GM21529 (cell line): ENCODE data around the gene RASGRP2.

ENCODE experiments used
- ATAC-seq: cut with Tn5 transposase; IDR thresholded peaks from one replicate; pipeline ENCODE4 v1.9.1; 2021; ENCODE audit not compliant: unreplicated experiment

The RASGRP2 gene

DNA sequence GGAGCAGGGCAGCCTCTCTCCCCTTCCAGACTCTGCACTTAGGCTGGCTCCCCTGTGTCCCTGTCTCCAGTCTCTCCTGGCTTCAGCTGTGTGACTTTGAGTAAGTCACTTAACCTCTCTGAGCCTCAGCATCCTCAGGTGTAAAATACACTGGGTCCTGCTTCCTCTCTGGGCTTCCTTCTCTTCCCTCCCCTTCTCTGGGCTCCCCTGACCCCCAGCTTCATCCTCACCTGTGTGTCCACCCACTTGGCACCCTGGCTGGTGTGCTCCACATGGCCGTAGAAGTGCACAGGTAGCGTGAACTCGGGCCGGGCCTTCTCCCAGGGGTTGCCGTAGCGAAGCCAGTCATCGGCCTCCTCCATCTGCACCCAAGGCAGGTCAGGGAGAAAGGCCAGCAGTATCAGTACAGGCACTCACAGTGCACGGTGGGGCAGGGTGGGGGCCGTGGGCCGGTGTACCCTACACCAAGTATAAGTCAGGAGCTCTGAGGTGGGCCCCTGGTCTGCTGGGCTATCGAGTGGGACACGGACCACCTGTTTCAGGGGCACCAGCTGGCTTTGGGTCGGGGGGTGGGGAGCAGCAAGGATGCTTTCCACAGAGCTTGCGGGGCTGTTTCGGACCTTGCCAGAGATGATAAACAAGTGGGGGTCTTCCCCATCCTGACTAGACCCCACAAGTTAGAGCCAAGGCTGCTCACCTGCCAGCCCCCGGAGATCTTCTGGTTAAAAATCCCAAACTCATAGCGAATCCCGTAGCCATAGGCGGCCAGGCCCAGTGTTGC, 13.8 kb upstream of the RASGRP2 start:
- ATAC-seq, result no peak

DNA sequence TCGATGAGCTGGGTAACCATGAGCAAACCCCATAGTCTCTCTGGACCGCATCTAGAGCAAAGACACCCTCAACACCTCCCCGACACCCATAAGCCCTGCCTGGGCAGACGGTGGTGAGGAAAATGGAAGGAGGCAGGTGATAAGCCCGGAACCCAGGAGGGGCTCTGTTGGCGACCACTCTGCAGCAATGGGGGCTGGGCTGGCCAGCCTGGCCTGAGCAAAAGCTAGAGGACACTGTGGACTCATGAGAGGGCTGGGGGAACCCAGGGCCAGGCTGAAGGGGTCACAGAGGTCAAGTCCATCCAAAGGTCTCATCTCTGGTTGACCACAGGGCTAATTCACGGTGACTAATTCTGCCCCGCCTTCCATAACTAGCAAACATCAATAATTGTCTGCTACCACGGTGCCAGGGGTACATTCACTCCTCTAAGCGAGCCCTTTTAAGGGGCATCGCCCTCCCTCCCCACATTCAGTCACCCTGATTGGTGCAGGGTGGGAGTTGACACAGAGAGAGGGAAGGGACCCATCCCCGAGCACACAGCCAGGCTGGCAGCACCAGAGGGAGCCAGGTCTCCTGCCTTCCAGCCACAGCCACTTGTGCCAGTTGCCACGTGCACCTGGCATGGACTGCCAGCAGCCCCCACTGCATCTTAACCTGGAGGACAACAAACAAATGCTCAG, 11.9 kb upstream of the RASGRP2 start:
- ATAC-seq, result no peak

DNA sequence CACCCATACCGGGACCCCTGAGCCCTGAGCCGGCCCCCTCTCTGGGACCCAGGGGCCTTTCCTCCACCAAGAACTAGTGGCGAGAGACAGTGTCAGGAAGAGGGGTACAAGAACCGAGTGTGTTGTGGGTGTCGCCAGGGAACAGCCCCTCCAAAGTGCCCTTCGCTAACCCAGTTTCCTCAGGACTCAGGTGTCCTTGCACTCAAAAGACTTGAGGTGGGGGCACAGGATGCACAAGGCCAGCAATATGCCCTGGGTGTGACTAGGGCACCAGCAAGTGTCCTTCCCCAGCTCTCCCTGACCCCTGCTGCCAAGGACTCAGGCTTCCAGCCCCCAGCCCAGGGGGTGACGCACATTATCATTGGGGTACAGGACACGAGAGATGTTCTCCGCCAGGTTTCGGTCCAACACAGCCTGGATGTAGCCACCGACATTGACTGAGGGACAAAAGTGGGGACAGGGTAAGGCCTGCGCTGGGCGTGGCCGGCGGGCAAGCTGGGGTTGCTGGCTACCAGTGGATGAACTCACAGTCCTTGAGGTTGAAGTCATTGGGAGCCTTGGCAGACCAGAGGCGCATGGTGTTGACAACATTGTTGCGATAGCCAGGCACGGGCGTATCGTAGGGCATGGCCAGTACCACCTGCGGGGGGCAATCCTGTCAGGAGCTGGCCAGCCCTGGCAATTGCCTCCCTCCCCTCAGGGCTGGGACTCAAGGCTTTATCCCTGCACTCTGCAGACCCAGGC, 11.1 kb upstream of the RASGRP2 start:
- no peak for ATAC-seq

DNA sequence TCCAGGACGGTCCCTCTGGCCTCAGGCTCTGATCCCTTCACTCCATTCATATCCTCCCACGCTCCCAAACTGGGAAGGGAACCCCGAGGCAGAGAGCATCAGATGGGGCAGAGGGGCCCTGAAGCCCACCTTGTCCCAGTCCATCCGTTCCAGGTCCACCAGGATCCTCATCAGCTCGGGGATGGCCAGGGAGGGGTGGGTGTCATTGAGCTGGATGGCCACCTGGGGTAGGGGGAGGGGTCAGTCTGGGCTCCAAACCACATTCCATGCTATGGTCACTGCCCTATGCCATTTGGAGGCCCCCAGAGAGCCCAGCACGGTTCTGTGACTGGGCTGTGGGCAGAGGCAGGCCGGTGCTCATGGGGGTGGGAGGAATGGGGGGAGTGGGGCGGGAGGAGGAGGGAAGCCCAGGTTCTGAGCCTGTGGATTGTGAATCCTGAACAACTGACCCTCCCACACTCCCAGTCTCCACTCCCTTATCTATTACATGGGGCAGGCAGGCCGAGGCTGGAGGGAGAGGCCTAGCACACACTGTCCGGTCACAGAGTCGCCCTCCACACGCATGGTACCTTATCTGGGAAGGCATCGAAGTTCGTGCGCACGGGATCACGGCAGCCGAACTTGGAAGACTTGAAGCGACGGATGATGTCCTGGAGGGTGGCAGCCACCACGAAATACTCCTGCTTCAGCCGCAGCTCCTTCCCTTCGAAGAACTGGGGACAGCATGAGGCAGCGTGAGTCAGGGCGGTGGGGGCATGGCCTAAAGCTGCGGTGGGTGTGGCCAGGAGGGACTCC, 10.4 kb upstream of the RASGRP2 start:
- ATAC-seq, result no peak

DNA sequence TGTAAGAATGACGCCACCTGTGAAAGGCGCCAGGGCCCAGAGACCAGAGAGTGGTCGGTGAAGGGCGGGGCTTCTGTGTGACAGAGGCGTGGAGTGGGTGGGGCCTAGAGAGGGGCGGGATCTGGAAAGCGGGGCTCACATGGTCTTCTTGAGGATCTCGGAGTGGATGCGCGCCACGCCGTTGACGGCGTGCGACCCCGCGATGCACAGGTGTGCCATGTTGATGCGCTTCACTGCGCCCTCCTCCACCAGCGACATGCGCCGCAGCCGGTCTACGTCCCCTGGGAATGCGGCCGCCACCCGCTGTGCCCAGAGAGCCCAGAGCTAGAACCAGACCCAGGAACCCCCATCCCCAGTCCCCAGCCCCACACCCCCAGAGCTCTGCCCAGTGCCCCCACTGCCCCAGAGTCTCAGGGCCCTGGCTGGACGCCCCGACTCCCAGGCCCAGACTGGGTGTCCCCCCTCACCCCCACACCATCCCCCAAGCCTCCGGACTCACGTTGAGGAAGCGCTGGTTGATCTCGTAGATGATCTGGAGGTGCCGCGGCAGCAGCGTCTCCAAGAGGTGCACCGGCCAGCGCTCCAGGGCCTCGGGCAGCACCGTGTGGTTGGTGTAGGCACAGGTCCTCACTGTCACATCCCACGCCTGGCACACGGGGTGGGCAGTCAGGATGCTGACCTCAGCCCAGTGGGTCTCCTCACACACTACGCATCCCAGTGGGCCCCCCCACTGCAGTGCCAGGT, 9.6 kb upstream of the RASGRP2 start:
- ATAC-seq, result no peak

DNA sequence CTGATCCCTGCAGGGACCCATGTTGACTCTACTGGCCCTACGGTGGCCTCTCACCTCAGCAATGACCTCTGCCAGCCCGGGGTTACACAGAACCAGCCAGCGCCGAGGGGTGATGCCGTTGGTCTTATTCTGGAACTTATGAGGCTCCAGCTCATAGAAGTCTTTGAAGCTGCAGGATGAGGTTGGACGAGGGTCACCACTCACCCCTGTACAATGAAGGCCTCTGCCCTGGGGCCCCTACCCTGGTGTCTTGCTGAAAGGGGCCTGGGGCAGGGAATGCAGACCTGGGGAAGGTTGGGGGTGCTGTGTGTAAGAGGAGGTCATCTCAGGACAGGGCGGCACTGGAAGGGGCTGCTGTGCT, 9.1 kb upstream of the RASGRP2 start:
- no peak for ATAC-seq

DNA sequence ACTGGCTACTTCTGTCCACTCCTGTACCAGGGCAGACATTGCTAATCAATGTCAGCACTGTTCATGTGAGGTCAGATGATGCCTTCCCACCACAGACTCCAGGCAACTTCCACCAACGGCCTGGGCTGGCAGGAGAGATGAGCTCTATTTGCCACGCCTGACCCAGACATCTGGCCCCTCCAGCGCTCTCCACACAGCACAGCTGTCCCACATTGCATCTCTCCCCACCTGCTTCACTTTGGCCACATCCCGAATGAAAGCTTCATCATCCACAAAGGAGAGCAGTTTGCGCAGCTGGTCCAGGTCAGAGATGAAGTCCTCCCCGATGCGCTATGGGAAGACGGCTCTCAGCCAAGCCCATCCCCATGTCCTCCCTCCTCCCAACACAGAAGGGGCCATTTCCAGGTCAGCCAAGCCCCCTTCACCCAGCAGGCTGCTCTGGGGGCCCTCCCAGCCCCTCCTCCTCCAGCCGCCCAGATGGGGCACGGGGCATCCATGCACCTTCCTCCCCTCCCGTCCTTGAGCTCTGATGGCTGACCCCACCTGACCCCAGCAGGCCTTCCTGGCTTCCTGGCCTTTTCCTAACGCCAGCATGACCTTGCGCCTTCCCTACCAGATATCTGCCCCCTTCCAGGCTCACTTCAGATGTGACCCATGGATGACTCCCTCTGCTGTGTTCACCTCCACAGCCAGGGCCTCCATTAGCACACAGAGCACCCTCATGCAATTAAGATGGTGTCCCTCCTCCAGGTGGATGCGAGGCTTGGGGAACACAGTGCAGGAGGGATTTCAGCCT, 8.4 kb upstream of the RASGRP2 start:
- no peak for ATAC-seq

DNA sequence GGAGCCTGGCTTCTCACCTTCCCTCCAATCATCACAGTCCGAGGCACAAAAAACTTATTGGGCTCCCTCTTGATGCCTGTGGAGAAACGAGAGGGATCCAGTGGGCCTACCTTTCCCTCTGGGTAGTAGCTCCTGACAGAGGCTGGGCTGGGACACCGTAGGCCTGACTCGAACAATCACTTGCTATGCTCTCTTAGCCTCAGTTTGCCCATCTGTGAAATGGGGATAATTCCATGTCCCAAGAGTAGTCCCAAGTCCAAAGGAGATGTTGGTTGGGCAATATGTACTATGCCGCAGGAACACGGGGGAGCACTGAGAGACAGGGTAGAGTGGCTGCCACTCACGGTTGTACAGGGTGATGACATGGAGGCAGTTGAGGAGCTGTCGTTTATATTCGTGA, 7.6 kb upstream of the RASGRP2 start:
- no peak for ATAC-seq

DNA sequence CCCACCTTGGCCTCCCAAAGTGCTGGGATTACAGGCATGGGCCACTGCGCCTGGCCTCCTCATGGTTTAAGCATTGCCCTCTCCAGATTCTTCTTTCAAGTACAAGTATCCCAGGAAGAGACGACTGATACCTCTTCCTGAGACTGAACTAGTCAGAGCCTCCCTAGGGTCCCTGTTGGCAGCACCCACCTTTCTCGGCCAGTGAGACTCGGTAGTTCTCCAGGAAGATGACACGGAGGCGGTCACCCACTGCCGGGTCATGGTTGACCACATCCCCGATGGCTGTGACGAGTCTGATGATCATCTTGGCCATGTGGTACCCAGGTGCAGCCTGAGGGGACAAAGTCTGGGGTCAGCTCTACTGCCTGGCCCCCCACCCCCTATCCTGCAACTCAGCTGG, 7.2 kb upstream of the RASGRP2 start:
- ATAC-seq, result no peak

DNA sequence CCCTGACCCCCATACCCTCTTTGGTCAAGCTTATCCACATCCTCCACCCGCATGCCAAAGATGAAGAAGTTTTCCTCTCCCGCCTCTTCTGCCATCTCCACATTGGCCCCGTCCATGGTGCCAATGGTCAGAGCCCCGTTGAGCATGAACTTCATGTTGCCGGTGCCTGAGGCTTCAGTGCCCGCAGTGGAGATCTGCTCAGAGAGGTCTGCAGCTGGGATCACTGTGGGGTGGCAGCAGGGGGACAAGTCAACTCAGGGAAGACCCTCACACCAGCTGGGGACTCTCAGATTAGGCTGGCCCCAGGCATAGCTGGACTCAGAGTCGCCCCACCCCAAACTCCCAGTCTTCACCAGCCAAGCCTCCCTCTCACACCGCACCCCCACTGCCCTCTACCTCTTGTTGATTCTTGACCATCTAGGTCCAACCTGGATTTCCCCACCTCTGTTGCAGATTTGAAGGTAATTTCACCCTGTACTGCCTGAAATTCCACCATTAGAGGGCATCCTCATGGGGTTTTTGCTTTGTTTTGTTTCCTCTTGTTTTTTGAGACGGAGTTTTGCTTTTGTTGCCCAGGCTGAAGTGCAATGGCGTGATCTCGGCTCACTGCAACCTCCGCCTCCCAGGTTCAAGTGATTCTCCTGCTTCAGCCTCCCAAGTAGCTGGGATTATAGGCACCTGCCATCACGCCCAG, 6.6 kb upstream of the RASGRP2 start:
- ATAC-seq, result no peak

DNA sequence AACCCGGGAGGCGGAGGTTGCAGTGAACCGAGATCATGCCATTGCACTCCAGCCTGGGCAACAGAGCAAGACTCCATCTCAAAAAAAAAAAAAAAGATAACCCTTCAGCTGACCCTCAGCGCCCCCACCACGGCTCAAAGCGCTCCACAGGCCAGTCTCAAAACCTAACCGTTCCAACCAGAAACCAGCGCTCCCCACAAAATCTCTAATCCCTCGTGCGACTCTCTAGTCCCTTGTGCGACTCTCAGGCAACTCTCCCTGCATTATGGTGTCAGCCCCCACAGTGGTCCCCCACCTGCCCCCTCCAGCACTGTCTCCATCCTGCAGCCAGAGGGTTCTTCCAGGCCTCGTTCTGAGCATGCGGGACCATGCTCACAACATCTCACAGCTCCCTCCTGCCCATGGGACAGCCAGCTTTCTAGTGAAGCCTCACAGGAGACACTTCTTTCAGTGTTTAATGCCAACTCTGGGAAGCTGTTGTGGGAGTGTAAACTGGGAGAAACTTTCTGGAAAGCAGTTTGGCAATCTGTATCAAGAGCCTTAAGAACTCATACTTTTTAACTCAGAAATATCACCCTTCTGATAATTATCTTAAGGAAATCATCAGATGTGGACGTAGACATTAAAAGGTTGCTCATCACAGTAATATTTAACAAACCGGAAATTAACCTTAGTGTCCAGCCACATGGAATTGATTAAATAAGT, 4.2 kb upstream of the RASGRP2 start:
- ATAC-seq, result no peak

DNA sequence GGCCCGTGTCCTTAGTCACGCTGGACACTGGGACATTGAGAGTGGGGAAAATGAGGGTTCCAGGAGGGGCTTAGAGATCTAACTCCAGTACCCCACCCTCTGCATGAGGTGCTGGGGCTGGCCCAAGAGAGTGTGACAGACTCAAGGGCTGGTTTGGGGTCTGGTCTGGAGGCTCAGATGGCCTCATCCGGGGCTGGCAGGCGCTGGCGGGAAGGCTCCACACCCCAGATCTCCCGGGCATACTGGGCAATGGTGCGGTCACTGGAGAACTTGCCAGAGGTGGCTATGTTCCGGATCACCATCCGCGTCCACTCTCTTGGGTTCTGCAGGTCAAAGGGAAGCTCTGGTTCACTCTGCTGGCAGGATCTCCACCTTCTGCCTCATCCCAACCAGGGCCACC, 2.5 kb upstream of the RASGRP2 start:
- ATAC-seq, result no peak

DNA sequence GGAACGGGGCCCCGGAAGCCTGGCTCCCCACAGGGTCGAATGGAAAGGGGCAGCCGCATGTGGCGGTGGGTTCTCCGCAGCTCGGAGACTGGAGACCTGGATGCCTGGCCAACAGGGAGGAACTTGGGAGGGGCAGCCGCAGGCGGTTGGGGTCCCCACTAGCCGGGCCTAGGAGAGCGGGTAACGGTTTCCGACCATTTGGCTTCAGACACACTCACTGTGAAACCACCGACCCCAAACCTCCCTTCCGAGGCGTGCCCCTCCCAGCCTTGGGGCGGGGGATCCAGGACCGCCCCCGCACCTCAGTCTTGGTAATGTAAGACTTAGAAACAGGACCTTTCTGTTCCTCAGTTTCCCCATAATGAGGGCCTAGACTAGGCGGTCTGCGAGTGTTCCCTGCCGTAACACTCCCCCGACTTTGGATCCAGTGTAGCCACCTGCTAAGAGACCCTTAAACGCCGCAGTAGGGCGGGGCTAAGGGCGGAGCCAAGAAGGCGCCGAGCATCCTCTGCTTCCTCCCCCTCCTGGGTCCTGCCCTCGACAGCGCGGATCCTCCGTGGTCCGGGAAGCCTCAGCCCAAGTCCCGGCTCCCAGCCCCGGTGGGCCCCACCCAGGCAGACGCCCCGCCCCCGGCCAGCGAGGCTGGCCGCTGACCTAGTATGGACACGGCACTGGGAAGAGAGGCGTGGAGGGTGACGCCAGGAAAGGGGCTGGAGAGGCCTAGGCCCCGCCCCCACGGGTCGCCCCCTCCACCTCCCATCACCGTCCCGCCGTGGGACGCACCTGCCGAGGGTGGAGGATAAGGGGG, 1.8 kb upstream of the RASGRP2 start:
- ATAC-seq, result no peak

DNA sequence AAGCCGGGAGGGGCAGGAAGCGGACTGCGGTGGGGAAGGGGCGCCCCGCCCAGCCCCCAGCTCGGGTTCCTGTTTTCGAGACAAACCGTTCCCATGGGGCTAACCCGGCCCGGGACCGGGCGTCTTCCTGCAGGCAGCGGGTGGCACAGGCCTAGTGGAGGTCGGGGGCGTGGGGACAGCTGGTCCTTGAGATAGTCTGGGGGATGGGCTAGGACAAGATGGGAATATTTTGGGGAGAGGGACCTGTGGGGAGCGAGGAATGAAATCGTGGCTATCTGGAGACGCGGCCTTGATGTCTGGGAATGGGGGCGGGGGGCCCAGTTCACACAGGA, 1.2 kb upstream of the RASGRP2 start:
- ATAC-seq, result no peak

DNA sequence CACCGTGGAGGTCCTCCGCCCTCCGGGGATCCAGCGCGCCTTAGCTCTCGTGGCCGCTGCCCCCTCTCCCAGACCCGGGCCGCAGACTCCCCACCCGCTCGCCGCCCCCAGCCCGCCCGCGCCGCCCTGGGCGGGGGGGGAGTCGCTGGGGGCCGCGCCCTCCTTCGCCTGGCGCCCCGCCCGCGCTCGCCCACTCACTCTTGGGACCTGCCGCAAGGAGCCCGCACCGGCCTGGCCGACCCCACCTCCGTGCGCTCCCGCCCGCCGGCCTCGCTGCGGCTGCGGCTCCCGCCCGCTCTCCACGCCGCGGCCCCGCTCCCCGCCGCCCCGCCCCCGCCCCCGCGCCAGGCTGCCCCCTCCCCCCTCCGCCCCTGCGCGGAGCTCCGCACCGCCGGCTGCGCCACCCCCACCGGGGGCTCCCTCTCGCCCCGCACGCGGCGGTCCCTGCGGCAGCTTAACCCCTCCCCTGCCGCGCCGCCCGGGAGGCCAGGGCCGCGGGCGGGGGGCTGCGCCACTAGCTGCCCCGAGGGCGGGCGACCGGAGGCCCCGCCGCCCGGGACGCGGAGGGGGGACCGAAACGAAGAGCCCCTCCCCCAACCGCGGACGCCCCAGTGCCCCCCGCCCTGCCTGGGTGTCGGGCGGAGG, 724 bp upstream of the RASGRP2 start:
- no peak for ATAC-seq

DNA sequence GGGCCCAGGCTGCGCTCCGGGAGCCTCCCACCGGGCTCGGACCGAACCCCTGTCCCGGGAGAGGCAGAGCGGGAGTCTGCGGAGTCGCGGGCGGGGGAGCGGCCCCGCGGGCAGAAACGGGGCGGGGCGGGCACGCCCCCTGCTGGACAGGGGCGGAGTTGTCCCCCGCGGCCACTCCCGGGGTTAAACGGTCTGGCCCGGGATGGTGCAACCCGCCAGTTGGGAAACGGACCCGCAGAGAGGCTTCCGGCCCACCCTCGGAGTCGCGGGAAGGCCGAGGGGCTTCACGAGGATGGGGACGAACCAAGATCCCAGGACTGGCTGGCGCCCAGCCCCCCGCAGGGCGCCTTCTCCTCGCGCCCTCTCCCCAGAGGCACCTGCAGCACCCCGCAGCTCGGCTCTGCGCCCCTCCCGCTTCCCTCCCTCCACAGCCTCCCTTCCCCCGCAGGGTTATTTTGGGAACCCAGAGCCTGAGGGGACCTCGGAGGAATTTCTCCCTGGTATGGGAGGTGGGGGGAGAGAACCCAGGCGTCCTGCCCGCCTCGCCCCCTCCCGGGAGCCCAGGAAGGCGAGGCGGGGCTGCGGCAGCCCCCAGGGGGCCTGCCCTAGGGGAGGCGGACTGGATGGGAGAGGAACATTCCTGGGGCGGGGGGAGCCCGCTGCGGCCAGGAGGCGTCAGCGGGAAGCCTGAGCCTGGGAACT, 902 bp downstream of the RASGRP2 start:
- ATAC-seq, result peak; percentile 41
